ENCODE measurements around the gene NTM. TPM values are rescaled to one million over a fixed set of nuclear protein-coding genes. Genes with fewer than 3 reads are reported as not detected.

Gene NTM
- total RNA-seq, 4 donors from 2014 or later: 0.40 to 3.1 (median 2.1) TPM; not detected in 1

DNA sequence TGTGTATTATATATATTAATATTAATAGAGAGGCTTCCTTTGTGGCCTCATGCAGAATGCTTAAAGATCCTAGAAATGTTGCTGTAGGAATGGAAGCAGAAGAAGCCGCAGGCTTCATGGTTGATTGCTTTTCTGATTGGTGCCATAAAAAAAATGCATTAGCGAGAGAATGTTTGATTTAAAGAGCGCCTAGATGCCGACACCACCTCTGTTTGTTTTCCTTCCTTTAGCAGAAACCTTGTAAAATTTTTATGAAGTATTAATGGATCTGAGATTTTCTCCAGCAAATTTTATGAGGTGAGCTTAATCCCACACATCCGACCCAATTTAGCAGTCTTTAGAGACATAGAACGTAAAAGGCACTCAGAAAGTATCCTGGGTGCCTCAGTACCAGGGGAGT is 587.5 kb downstream of the NTM start:
- Histone ChIP-seq H3K4me3 (no peak overlapping the region), H3K36me3 (no peaks in the 10 kb centered on the region), H3K27ac (no peak overlapping the region), H3K27me3 (no peaks in the 10 kb centered on the region), H3K9me3 (no peaks in the 10 kb centered on the region), H3K4me1 (no peaks in the 10 kb centered on the region)
- in situ Hi-C loops (cut with MboI; ENCODE audit: low pct_ligation_motif_present in 1 of 4, low pct_unique_long_range_greater_than_20kb in 1 of 4, low sequenced_read_pairs in 3 of 4): no loop called here
- TF ChIP-seq POLR2A (IDR thresholded peaks at IDR 0.05): no peak
- no peak for TF ChIP-seq EP300 (IDR thresholded peaks at IDR 0.05; ENCODE audit: low read depth)
- TF ChIP-seq POLR2AphosphoS5 (IDR thresholded peaks at IDR 0.05): no peak
- no peak for TF ChIP-seq CTCF (IDR thresholded peaks at IDR 0.05)
- intact Hi-C loops (cut with DNase I; ENCODE audit: low total_unique reads): no loop called here
- no peak for DNase-seq
- WGBS, 2 donors (ENCODE audit: low coverage in 1 of 2): 49 to 66% methylated on average over 6 of the region's 6 CpGs

DNA sequence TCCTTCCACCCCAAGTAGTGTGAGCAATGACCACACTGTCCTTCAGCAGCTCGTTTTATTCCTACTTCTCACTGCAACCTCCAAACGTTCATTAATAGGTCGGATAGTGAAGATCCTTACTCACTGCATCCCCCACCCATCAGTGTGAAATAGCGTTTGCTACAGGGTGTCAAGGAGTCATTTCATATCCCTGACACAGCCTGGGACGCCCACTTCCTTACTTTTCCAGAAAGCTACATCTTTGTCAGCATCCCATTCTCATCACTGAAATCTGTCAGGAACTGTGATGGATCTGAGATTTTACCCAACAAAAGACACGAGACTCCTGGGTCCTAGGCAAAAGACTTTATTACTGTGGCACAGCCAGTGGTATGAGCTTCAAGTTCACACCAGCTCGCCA is 592.4 kb downstream of the NTM start:
- in situ Hi-C loops (cut with MboI; ENCODE audit: low pct_ligation_motif_present in 1 of 4, low pct_unique_long_range_greater_than_20kb in 1 of 4, low sequenced_read_pairs in 3 of 4): no loop called here

DNA sequence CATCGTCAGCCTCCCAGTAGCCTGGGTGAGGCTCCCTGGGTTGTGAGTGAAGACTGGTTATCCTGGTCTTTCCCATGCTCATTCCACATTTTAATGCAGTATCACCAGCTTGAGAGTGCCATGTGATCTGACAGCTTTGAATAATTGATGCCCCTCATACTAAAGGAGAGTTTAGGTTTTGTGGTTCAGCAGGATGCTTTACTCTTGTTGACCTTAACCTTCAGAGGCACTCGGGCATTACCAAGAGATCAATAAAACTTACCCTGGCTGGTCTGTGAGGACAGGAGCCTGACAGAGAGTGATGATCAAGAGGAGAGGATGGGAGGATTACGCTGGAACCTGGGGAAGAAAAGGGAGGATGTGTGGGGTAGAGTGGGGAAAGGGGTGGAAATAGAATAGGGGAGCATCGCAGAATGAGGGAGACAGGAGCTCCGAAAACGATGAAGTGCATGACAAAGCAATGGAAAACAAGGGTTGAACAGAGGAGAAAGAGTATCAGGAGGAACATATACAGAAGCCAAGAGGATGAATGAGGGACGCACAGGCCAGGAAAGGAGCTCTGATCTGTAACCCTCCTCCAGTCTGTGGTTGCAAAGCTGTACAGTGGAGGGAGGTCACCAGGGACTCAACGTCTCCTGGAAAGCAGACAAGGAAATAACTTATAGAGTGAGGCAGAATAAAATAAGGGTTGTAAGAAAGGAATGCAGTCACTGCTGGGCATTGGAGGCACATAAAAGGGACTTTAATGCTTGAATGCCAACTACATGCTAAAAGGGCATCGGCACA is 594.5 kb downstream of the NTM start:
- Histone ChIP-seq H3K27me3 (no peaks in the 10 kb centered on the region), H3K4me3 (no peak overlapping the region), H3K4me1 (no peaks in the 10 kb centered on the region), H3K36me3 (no peaks in the 10 kb centered on the region), H3K27ac (no peak overlapping the region), H3K9me3 (no peaks in the 10 kb centered on the region)
- in situ Hi-C loops (cut with MboI; ENCODE audit: low pct_ligation_motif_present in 1 of 4, low pct_unique_long_range_greater_than_20kb in 1 of 4, low sequenced_read_pairs in 3 of 4): no loop called here
- TF ChIP-seq CTCF (IDR thresholded peaks at IDR 0.05): no peak
- no peak for TF ChIP-seq EP300 (IDR thresholded peaks at IDR 0.05; ENCODE audit: low read depth)
- TF ChIP-seq POLR2AphosphoS5 (IDR thresholded peaks at IDR 0.05): no peak
- TF ChIP-seq POLR2A (IDR thresholded peaks at IDR 0.05): no peak
- intact Hi-C loops (cut with DNase I; ENCODE audit: low total_unique reads): no loop called here
- no peak for DNase-seq
- WGBS, 2 donors (ENCODE audit: low coverage in 1 of 2): 66 to 68% methylated on average over 8 to 9 of the region's 9 CpGs

More for the DNA sequence above, 592.4 kb downstream of the NTM start:
- TF ChIP-seq EP300 (IDR thresholded peaks at IDR 0.05; ENCODE audit: low read depth) (no peak), POLR2AphosphoS5 (IDR thresholded peaks at IDR 0.05) (no peak), POLR2A (IDR thresholded peaks at IDR 0.05) (no peak), CTCF (IDR thresholded peaks at IDR 0.05) (no peak)
- DNase-seq: no peak
- no peak overlapping the region for H3K27ac ChIP-seq
- intact Hi-C loops (cut with DNase I; ENCODE audit: low total_unique reads): no loop called here
- no peaks in the 10 kb centered on the region for H3K27me3 ChIP-seq
- WGBS, 2 donors (ENCODE audit: low coverage in 1 of 2): 78 to 83% methylated on average over 4 to 7 of the region's 7 CpGs
- no peaks in the 10 kb centered on the region for H3K9me3 ChIP-seq
- H3K36me3 ChIP-seq: no peaks in the 10 kb centered on the region
- H3K4me3 ChIP-seq: no peak overlapping the region
- H3K4me1 ChIP-seq: no peaks in the 10 kb centered on the region

GRCh38 chr11:131965504-131965903 is 595.1 kb downstream of the NTM start:
- H3K27ac ChIP-seq: no peak overlapping the region
- no peaks in the 10 kb centered on the region for H3K27me3 ChIP-seq
- no peak overlapping the region for H3K4me3 ChIP-seq
- H3K36me3 ChIP-seq: no peaks in the 10 kb centered on the region
- intact Hi-C loops (cut with DNase I; ENCODE audit: low total_unique reads) (no loop called here), in situ Hi-C loops (cut with MboI; ENCODE audit: low pct_ligation_motif_present in 1 of 4, low pct_unique_long_range_greater_than_20kb in 1 of 4, low sequenced_read_pairs in 3 of 4) (no loop called here)
- WGBS, 2 donors (ENCODE audit: low coverage in 1 of 2): 43 to 54% methylated on average over 3 of the region's 3 CpGs
- no peak for DNase-seq
- no peaks in the 10 kb centered on the region for H3K4me1 ChIP-seq
- TF ChIP-seq CTCF (IDR thresholded peaks at IDR 0.05) (no peak), POLR2A (IDR thresholded peaks at IDR 0.05) (no peak), POLR2AphosphoS5 (IDR thresholded peaks at IDR 0.05) (no peak), EP300 (IDR thresholded peaks at IDR 0.05; ENCODE audit: low read depth) (no peak)
- no peaks in the 10 kb centered on the region for H3K9me3 ChIP-seq

All from transverse colon (tissue), 4 donors.